Activated naive CD8-positive, alpha-beta T cell treated with anti-CD3 and anti-CD28 coated beads, Interleukin-2, amount 10 ng/mL, durations not matched to agents 7 days and 5 days (primary cell): ENCODE data around the gene ADCY10. TPM values are rescaled to one million over a fixed set of nuclear protein-coding genes. Genes with fewer than 3 reads are reported as not detected.

Experiments
- ATAC-seq: fragments of 150-1000 bp; cut with Tn5 transposase; one replicate; pipeline ENCODE4 v1.10.0; 2021; ENCODE audit warnings: low read depth, moderate library complexity
- POLR2A ChIA-PET: fragments of 350-600 bp; sonication (Branson Sonifier 250); formaldehyde crosslinking; loops from one replicate; lab custom pipeline; 2021; ENCODE audit warnings: antibody characterized with exemption; lab: Charles Lee
- DNase-seq: peaks from one replicate; pipeline ENCODE4 v3.0.0; 2021
- H3K27ac Mint-ChIP-seq: one replicate; pipeline ENCODE4 v1.8.0; 2022; ENCODE audit warnings: mild to moderate bottlenecking, mixed read lengths
- H3K27me3 Mint-ChIP-seq: one replicate; pipeline ENCODE4 v1.8.0; 2022; ENCODE audit warnings: mild to moderate bottlenecking, moderate library complexity, mixed read lengths
- H3K36me3 Mint-ChIP-seq: one replicate; pipeline ENCODE4 v1.8.0; 2021; ENCODE audit warnings: mild to moderate bottlenecking, mixed read lengths
- H3K4me1 Mint-ChIP-seq: one replicate; pipeline ENCODE4 v1.8.0; 2021; ENCODE audit warnings: mixed read lengths
- H3K4me3 Mint-ChIP-seq: one replicate; pipeline ENCODE4 v1.8.0; 2022; ENCODE audit warnings: mild to moderate bottlenecking, moderate library complexity, mixed read lengths
- H3K9me3 Mint-ChIP-seq: one replicate; pipeline ENCODE4 v1.8.0; 2021; ENCODE audit warnings: mixed read lengths
- total RNA-seq, 2 experiments: library from RNA; stranded (reverse); gene quantifications; one replicate each; pipeline ENCODE4 v1.2.3, GENCODE V29; 2021

The ADCY10 gene
- total RNA-seq = under 1 TPM; 0.20 to 0.42 TPM

- Mint-ChIP-seq H3K4me3 (no peak within 1 kb of the TSS), H3K36me3 (peaks cover 15% of the 10 kb centered on the region), H3K27me3 (peaks cover 5% of the 10 kb centered on the region), H3K4me1 (peaks cover 3% of the 10 kb centered on the region), H3K27ac (no peak within 1 kb of the TSS), H3K9me3 (peaks cover 6% of the 10 kb centered on the region)
- DNase-seq (no peak), ATAC-seq (no peak)
- POLR2A ChIA-PET = no interaction called here
Measured at GRCh38 chr1:167913895-167914496, at the start of gene ADCY10. ADCY10 (minus strand) TSS chr1:167914134; CDS start chr1:167905140, 8,994 bp downstream.

GRCh38 chr1:167957710-167958109 lies 43.8 kb upstream of the ADCY10 start:
- Mint-ChIP-seq H3K27me3 (no peaks in the 10 kb centered on the region), H3K36me3 (peaks cover 40% of the 10 kb centered on the region), H3K4me1 (peaks cover 5% of the 10 kb centered on the region), H3K4me3 (no peak overlapping the region), H3K9me3 (peaks cover 2% of the 10 kb centered on the region), H3K27ac (no peak overlapping the region)
- ATAC-seq = no peak
- no peak for DNase-seq
- POLR2A ChIA-PET = no interaction called here

DNA sequence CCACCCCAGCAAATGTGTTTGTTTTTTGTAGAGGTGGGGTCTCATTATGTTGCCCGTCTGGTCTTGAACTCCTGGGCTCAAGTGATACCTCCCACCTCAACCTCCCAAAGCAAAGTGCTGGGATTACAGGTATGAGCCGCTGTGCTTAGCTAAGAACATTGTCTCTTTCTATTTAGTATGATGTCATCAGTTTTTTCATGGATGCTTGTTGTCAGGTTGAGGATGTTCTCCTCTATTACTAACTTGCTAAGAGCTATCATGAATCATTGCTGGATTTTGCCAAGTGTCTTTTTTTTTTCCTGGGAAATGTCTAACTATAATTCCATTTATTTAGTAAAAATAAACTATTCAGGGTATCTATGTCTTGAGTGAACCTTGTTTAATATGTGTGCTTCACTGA lies 42.0 kb upstream of the ADCY10 start:
- Mint-ChIP-seq H3K4me1 (peaks cover 5% of the 10 kb centered on the region), H3K36me3 (peaks cover 37% of the 10 kb centered on the region)
- POLR2A ChIA-PET = no interaction called here

GRCh38 chr1:167950569-167950968 lies 36.6 kb upstream of the ADCY10 start:
- H3K27me3 Mint-ChIP-seq = no peaks in the 10 kb centered on the region
- ATAC-seq = no peak
- no peak for DNase-seq
- peaks cover 44% of the 10 kb centered on the region for H3K36me3 Mint-ChIP-seq
- no peak overlapping the region for H3K27ac Mint-ChIP-seq
- POLR2A ChIA-PET = no interaction called here
- H3K4me1 Mint-ChIP-seq = peaks cover 21% of the 10 kb centered on the region
- no peak overlapping the region for H3K4me3 Mint-ChIP-seq
- no peaks in the 10 kb centered on the region for H3K9me3 Mint-ChIP-seq

More for the DNA sequence above, 42.0 kb upstream of the ADCY10 start:
- no peak overlapping the region for H3K4me3 Mint-ChIP-seq
- H3K9me3 Mint-ChIP-seq = no peaks in the 10 kb centered on the region
- ATAC-seq = no peak
- DNase-seq = no peak
- no peak overlapping the region for H3K27ac Mint-ChIP-seq
- H3K27me3 Mint-ChIP-seq = no peaks in the 10 kb centered on the region

- POLR2A ChIA-PET = no interaction called here
- ATAC-seq = no peak
Measured at GRCh38 chr1:167949785-167950184, 35.9 kb upstream of the ADCY10 start.

DNA sequence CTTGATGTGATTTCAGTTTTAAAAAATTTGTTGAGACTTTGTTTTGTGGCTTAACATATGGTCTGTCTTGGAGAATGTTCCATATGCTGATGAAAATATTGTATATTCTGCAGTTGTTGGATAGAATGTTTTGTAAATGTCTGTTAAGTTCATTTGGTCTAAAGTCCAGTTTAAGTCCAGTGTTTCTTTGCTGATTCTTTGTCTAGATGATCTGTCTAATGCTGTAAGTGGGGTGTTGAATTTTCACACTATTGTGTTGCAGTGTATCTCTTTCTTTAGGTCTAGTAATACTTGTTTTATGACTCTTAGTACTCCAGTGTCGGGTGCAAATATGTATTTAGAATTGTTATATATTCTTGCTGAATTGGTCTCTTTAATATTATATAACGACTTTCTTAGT lies 33.8 kb upstream of the ADCY10 start:
- Mint-ChIP-seq H3K27me3 (no peaks in the 10 kb centered on the region), H3K4me1 (peaks cover 23% of the 10 kb centered on the region), H3K9me3 (peaks cover 9% of the 10 kb centered on the region), H3K4me3 (no peak overlapping the region), H3K36me3 (peaks cover 50% of the 10 kb centered on the region), H3K27ac (no peak overlapping the region)
- DNase-seq = no peak
- POLR2A ChIA-PET = no interaction called here
- no peak for ATAC-seq

More at GRCh38 chr1:167949785-167950184, 35.9 kb upstream of the ADCY10 start:
- no peak overlapping the region for H3K27ac Mint-ChIP-seq
- peaks cover 19% of the 10 kb centered on the region for H3K4me1 Mint-ChIP-seq
- H3K36me3 Mint-ChIP-seq = peaks cover 42% of the 10 kb centered on the region
- no peak overlapping the region for H3K4me3 Mint-ChIP-seq
- DNase-seq = no peak
- no peaks in the 10 kb centered on the region for H3K27me3 Mint-ChIP-seq
- H3K9me3 Mint-ChIP-seq = peaks cover 3% of the 10 kb centered on the region

DNA sequence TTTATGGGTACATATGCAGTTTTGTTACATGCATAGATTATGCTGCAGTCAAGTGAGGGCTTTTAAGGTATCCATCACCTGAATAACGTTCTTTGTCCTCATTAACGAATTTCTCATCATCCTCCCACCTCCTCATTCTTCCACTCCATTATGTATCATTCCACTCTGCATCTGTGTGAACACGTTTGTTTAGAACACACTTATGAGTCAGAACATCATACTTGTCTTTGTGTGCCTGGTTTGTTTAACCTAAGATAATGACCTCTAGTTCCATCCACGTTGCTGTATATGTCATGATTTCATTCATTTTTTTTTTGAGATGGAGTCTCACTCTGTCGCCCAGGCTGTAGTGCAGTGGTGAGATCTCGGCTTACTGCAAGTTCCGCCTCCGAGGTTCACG lies 29.6 kb upstream of the ADCY10 start:
- Mint-ChIP-seq H3K27ac (no peak overlapping the region), H3K4me1 (peaks cover 24% of the 10 kb centered on the region), H3K36me3 (peaks cover 45% of the 10 kb centered on the region), H3K27me3 (no peaks in the 10 kb centered on the region), H3K4me3 (no peak overlapping the region), H3K9me3 (peaks cover 9% of the 10 kb centered on the region)
- DNase-seq (no peak), ATAC-seq (no peak)
- POLR2A ChIA-PET = no interaction called here

- H3K4me1 Mint-ChIP-seq = peaks cover 14% of the 10 kb centered on the region
- no peak overlapping the region for H3K27ac Mint-ChIP-seq
- H3K27me3 Mint-ChIP-seq = no peaks in the 10 kb centered on the region
- peaks cover 28% of the 10 kb centered on the region for H3K36me3 Mint-ChIP-seq
- ATAC-seq (no peak), DNase-seq (no peak)
- POLR2A ChIA-PET = no interaction called here
- H3K4me3 Mint-ChIP-seq = no peak overlapping the region
- peaks cover 9% of the 10 kb centered on the region for H3K9me3 Mint-ChIP-seq
Measured at GRCh38 chr1:167940264-167940663, 26.3 kb upstream of the ADCY10 start.

DNA sequence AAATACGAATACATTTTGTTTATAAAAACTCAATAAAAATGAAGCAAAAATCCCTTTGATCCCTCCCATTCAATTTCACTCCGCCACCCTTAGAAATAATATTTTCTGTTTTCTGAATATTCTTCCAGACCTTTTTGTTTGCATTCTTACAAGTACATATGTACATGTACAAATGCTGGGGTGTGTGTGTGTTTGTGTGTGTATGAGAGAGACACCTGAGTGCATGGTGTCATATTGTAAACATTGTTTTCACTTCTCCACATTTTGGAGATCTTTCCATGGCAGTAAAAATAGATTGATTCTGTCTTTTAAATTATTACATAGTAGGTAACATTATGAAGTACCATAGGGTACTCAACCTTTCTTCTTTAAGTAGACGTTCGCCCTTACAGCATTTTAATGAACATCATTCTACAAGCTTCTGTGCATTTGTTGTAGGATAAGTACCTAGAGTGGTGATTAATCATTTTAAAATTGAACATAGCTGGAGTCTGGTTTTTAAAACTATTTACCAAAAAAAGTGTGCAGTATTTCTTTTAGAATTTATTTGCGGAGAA lies 24.2 kb upstream of the ADCY10 start:
- Mint-ChIP-seq H3K4me1 (peaks cover 24% of the 10 kb centered on the region), H3K27me3 (no peaks in the 10 kb centered on the region), H3K4me3 (peak overlapping the region; percentile 91), H3K36me3 (peaks cover 10% of the 10 kb centered on the region), H3K9me3 (no peaks in the 10 kb centered on the region), H3K27ac (peak overlapping the region; percentile 96)
- no peak for DNase-seq
- POLR2A ChIA-PET = interaction anchor here (0.6 to 1.3 kb wide), 2 partner anchors 73 to 338 kb away, joined by 4 to 10 read pairs; no protein-coding TSS in a partner anchor
- ATAC-seq = no peak

DNA sequence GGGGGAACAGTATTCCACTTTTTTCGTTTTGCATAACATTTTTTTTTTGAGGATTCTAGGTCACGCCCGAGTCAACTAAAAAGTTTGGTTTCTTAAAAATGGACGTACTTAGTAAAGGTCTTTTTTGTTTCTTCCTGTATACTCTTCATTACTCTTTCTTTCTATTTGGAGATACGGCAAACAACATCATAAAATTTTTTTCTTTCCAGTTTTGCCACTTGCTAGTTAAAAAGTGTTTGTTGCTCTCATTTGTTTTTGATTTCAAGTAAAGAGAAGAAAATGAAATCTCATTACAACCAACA lies 23.7 kb upstream of the ADCY10 start:
- Mint-ChIP-seq H3K4me3 (peak overlapping the region; percentile 91), H3K27ac (peak overlapping the region; percentile 96), H3K9me3 (no peaks in the 10 kb centered on the region), H3K36me3 (peaks cover 8% of the 10 kb centered on the region), H3K27me3 (no peaks in the 10 kb centered on the region), H3K4me1 (peaks cover 27% of the 10 kb centered on the region)
- POLR2A ChIA-PET = interaction anchor here (0.6 to 2.4 kb wide), 5 partner anchors 8 to 337 kb away, joined by 3 to 18 read pairs (median 4); no protein-coding TSS in a partner anchor
- DNase-seq (no peak), ATAC-seq (no peak)

DNA sequence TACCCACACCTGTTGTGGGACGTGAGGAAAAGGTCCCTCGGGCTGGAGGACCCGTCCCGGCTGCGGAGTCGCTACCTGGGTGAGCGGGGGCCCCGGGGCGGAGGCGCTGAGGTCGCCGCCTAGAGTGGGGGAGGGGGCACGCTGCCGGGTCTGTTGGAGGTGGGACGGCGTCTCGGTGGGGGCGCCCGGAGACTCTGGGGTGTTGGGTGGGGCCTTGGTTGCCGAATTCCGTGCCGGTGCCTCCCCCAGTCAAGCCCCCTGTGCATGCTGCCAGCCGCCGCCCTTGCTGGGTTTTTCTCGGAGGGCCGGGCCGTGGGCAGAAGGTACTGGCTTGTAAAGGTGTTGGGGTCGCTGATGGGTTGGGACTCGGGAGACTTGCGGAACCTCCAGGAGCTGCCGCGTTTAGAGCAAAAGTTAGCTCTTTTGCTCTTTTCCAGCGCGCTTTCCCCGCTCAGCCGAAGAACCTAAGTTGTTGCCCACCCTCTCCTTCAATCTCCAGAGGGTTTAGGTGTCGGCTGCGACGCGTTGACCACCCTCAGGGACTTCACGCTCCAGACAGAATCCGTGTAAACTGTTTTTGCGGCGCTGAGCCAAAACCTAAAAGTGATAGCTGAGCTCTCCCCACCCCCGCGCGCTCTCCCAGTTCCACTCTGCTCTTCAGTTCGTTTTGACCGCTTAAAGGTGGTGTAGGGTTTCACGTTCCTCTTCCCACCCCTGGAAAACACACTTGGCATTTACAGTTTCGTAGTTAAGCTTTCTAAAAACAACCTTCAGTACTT lies 23.2 kb upstream of the ADCY10 start, which contains the start of gene MPC2:
Gene MPC2 (minus strand): TSS at position 143 of the 779 bp plus-strand sequence. CDS start 1,231 bp downstream, outside the sequence.
- Mint-ChIP-seq H3K4me1 (peaks cover 30% of the 10 kb centered on the region), H3K27me3 (no peaks in the 10 kb centered on the region), H3K36me3 (peaks cover 8% of the 10 kb centered on the region), H3K4me3 (peak within 1 kb of the TSS; percentile 91), H3K27ac (peak within 1 kb of the TSS; percentile 96), H3K9me3 (no peaks in the 10 kb centered on the region)
- ATAC-seq (peak; percentile 7), DNase-seq (peak; percentile 80)
- POLR2A ChIA-PET = interaction anchor here (0.5 to 2.4 kb wide), 8 partner anchors 8 to 717 kb away, joined by 3 to 18 read pairs (median 4); partner anchors contain the start of gene POU2F1

- POLR2A ChIA-PET = interaction anchor here (0.5 to 2.4 kb wide), 16 partner anchors 16 to 716 kb away, joined by 3 to 18 read pairs (median 4); partner anchors contain the start of genes POU2F1 and SFT2D2
- Mint-ChIP-seq H3K4me1 (peaks cover 28% of the 10 kb centered on the region), H3K9me3 (no peaks in the 10 kb centered on the region), H3K27ac (peak within 1 kb of the TSS; percentile 96), H3K36me3 (peaks cover 4% of the 10 kb centered on the region), H3K4me3 (peak within 1 kb of the TSS; percentile 91), H3K27me3 (no peaks in the 10 kb centered on the region)
- DNase-seq (peak; percentile 96), ATAC-seq (peak; percentile 85)
Measured at GRCh38 chr1:167936068-167936929, 22.4 kb upstream of the ADCY10 start, which contains the start of gene DCAF6. DCAF6 (plus strand) TSS chr1:167936683; CDS start chr1:167936912, 229 bp downstream.
